Naive thymus-derived CD8-positive, alpha-beta T cell (primary cell): ENCODE data around the gene DGKB. TPM values are rescaled to one million over a fixed set of nuclear protein-coding genes. Genes with fewer than 3 reads are reported as not detected.

Experiments
- ATAC-seq, 2 donors: fragments of 150-1000 bp; cut with Tn5 transposase in 1 of 2; sonication (Bioruptor Pico), chemical (Tn5 transposase) in 1 of 2; 1 replicate in 1 of 2; 2 replicates in 1 of 2; pipeline ENCODE4 v1.10.0; 2021; ENCODE audit warnings: mild to moderate bottlenecking in 2 of 2, moderate library complexity in 2 of 2
- POLR2A ChIA-PET: fragments of 350-600 bp; sonication (Branson Sonifier 250); formaldehyde crosslinking; loops from one replicate; lab custom pipeline; 2021; ENCODE audit warnings: antibody characterized with exemption; lab: Charles Lee
- DNase-seq, 10 donors: peaks; one replicate each; pipeline versions ENCODE4 v3.0.0 to v3.0.0-alpha.2; 2020 to 2022
- H3K27ac Mint-ChIP-seq, 10 donors: one replicate each; pipeline ENCODE4 v1.8.0; 2020 to 2022; ENCODE audit warnings: mild to moderate bottlenecking in 10 of 10, mixed read lengths in 10 of 10, moderate library complexity in 4 of 10, inconsistent platforms in 1 of 10
- H3K27me3 Mint-ChIP-seq, 5 donors: one replicate each; pipeline ENCODE4 v1.8.0; 2021 to 2022; ENCODE audit warnings: mixed read lengths in 5 of 5
- H3K36me3 Mint-ChIP-seq, 3 donors: one replicate each; pipeline ENCODE4 v1.8.0; 2020 to 2022; ENCODE audit warnings: mixed read lengths in 3 of 3, mild to moderate bottlenecking in 2 of 3, inconsistent platforms in 1 of 3
- H3K4me1 Mint-ChIP-seq, 4 donors: one replicate each; pipeline ENCODE4 v1.8.0; 2021 to 2022; ENCODE audit warnings: mixed read lengths in 4 of 4
- H3K4me3 Mint-ChIP-seq, 10 donors: one replicate each; pipeline ENCODE4 v1.8.0; 2020 to 2022; ENCODE audit warnings: mild to moderate bottlenecking in 10 of 10, mixed read lengths in 10 of 10, moderate library complexity in 6 of 10, inconsistent platforms in 1 of 10
- H3K9me3 Mint-ChIP-seq, 9 donors: one replicate each; pipeline ENCODE4 v1.8.0; 2020 to 2022; ENCODE audit warnings: mixed read lengths in 9 of 9, mild to moderate bottlenecking in 3 of 9, inconsistent platforms in 1 of 9, moderate library complexity in 1 of 9
- polyA plus RNA-seq, 3 donors: library from polyadenylated mRNA; unstranded; fragments of 300-500 nt; fragmentation: Illumina TruSeq; gene quantifications; one replicate each; pipeline ENCODE4 v1.2.3, GENCODE V29; 2021
- total RNA-seq, 8 experiments: library from RNA in 2 of 8; stranded (reverse) in 2 of 8; gene quantifications; one replicate each; pipeline ENCODE4 v1.2.3 and lab custom pipeline; 2021 to 2026

The DGKB gene
- total and polyA plus RNA-seq, 5 experiments from 2014 or later = not detected

GRCh38 chr7:14233868-14234369 is 668.6 kb downstream of the DGKB start:
- H3K9me3 Mint-ChIP-seq = peaks cover 0 to 2% (median 0%) of the 10 kb centered on the region in 9 donors
- no peaks in the 10 kb centered on the region for H3K4me1 Mint-ChIP-seq
- ATAC-seq = no peak
- no peak overlapping the region for H3K4me3 Mint-ChIP-seq
- no peaks in the 10 kb centered on the region for H3K36me3 Mint-ChIP-seq
- no peaks in the 10 kb centered on the region for H3K27me3 Mint-ChIP-seq
- POLR2A ChIA-PET = no interaction called here
- DNase-seq = no peak
- peak overlapping the region in 1 of 10 donors; percentile 3 for H3K27ac Mint-ChIP-seq

DNA sequence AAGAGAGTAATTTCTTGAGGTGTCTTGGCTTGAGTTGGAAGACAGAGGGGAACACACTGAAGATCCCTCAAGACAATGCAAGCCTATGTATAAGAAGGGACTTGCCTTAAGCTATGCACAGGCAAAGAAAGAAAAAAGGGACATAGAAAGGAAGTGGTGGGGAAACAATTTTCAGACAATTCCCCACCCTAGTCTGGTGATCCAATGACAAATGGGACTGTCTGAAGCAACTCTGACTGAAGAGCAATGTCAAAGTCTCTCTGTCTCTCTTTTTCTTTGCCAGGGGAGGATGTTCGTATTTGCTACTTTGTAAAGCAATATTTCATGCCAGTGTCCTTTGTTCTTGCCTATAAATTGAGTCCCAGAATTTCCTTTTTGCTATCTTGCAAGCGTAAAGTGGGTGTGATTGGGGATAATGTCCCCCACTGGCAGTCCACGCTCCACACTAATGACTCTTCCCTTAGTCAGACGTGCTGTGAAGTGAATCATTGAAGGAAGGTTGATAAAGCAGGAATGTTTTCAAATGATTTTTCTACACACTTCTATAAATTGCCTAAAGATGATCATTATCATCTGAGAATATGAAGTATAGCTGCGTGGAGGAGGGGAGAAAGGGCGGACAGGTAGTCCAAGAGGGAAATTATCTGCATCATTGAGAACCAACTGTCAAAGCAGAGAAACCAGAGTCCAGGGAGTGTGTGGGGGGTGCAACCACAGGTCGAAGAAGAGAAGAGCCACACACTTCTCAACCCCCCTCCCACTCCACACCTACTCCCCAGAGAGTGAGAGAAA is 669.3 kb downstream of the DGKB start:
- peaks cover 0 to 2% (median 0%) of the 10 kb centered on the region in 9 donors for H3K9me3 Mint-ChIP-seq

GRCh38 chr7:14229047-14229446 is 673.5 kb downstream of the DGKB start:
- Mint-ChIP-seq H3K4me3 (no peak overlapping the region), H3K27me3 (no peaks in the 10 kb centered on the region), H3K27ac (no peak overlapping the region), H3K4me1 (no peaks in the 10 kb centered on the region), H3K36me3 (no peaks in the 10 kb centered on the region), H3K9me3 (peaks cover 0 to 2% (median 0%) of the 10 kb centered on the region in 9 donors)
- no peak for DNase-seq
- POLR2A ChIA-PET = no interaction called here
- no peak for ATAC-seq

More for the DNA sequence above, 669.3 kb downstream of the DGKB start:
- POLR2A ChIA-PET = no interaction called here
- Mint-ChIP-seq H3K4me1 (no peaks in the 10 kb centered on the region), H3K27me3 (no peaks in the 10 kb centered on the region), H3K4me3 (no peak overlapping the region), H3K36me3 (no peaks in the 10 kb centered on the region), H3K27ac (no peak overlapping the region)
- DNase-seq (no peak), ATAC-seq (no peak)

DNA sequence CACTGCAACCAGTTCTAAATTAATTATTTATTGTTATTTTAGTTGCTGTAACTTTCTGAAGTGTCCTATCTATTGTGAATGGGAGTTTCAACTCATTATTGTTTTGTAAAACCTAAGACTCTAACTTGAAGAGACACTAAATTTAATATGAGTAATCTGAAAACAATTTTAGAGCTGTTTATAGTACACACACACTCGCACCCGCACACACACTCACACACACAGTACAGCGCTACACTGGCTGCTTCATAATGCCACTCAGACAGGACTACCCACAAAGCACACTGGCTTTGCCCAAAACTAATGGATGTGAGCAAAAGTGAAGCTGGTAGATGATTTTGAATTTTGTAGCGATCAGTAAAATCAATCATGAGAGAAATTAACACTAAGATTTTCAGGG is 674.2 kb downstream of the DGKB start:
- POLR2A ChIA-PET = no interaction called here
- DNase-seq = no peak
- ATAC-seq = no peak
- Mint-ChIP-seq H3K27ac (no peak overlapping the region), H3K27me3 (no peaks in the 10 kb centered on the region), H3K9me3 (peaks cover 0 to 2% (median 0%) of the 10 kb centered on the region in 9 donors), H3K36me3 (no peaks in the 10 kb centered on the region), H3K4me3 (no peak overlapping the region), H3K4me1 (no peaks in the 10 kb centered on the region)

GRCh38 chr7:14226126-14226525 is 676.4 kb downstream of the DGKB start:
- Mint-ChIP-seq H3K27ac (no peak overlapping the region), H3K4me3 (no peak overlapping the region), H3K9me3 (peaks cover 0 to 5% (median 0%) of the 10 kb centered on the region in 9 donors), H3K4me1 (no peaks in the 10 kb centered on the region), H3K27me3 (no peaks in the 10 kb centered on the region), H3K36me3 (no peaks in the 10 kb centered on the region)
- no peak for ATAC-seq
- POLR2A ChIA-PET = no interaction called here
- no peak for DNase-seq

- H3K9me3 Mint-ChIP-seq = peaks cover 0 to 3% (median 0%) of the 10 kb centered on the region in 9 donors
- H3K36me3 Mint-ChIP-seq = no peaks in the 10 kb centered on the region
- H3K4me1 Mint-ChIP-seq = no peaks in the 10 kb centered on the region
- POLR2A ChIA-PET = no interaction called here
- no peak overlapping the region for H3K27ac Mint-ChIP-seq
- ATAC-seq (no peak), DNase-seq (no peak)
- no peaks in the 10 kb centered on the region for H3K27me3 Mint-ChIP-seq
- H3K4me3 Mint-ChIP-seq = no peak overlapping the region
Observed at GRCh38 chr7:14219125-14219524, 683.4 kb downstream of the DGKB start.

- POLR2A ChIA-PET = no interaction called here
- Mint-ChIP-seq H3K27ac (no peak overlapping the region), H3K9me3 (peaks cover 0 to 9% (median 0%) of the 10 kb centered on the region in 9 donors), H3K4me1 (no peaks in the 10 kb centered on the region), H3K36me3 (no peaks in the 10 kb centered on the region), H3K4me3 (no peak overlapping the region), H3K27me3 (no peaks in the 10 kb centered on the region)
- DNase-seq (no peak), ATAC-seq (no peak)
Observed at GRCh38 chr7:14218338-14218737, 684.2 kb downstream of the DGKB start.

- Mint-ChIP-seq H3K9me3 (peaks cover 0 to 9% (median 5%) of the 10 kb centered on the region in 9 donors), H3K27me3 (no peaks in the 10 kb centered on the region), H3K27ac (no peak overlapping the region), H3K36me3 (no peaks in the 10 kb centered on the region), H3K4me1 (no peaks in the 10 kb centered on the region), H3K4me3 (no peak overlapping the region)
- no peak for ATAC-seq
- POLR2A ChIA-PET = no interaction called here
- no peak for DNase-seq
Observed at GRCh38 chr7:14209896-14210484, 692.6 kb downstream of the DGKB start.

DNA sequence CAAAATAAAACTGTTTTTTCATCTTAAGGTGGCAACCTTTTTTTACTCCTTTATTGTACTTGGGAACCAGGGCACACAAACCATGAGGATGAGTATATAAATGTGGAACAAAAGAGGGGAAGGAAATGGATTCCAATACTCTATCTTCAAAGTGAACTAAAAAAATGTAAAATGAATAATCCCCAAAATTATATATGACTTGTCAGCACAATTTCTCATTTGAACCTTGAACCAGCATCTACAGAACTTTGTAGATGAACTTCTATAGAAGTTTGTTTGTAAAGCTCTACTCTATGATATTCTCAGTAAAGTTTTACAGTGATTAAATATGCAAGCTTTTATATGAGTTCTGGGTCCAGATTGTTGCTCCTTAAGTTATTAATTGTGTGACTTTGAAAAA is 694.8 kb downstream of the DGKB start:
- POLR2A ChIA-PET = no interaction called here
- no peak for ATAC-seq

GRCh38 chr7:14207138-14207537 is 695.4 kb downstream of the DGKB start:
- H3K27me3 Mint-ChIP-seq = no peaks in the 10 kb centered on the region
- ATAC-seq (no peak), DNase-seq (no peak)
- H3K4me3 Mint-ChIP-seq = no peak overlapping the region
- POLR2A ChIA-PET = no interaction called here
- peaks cover 0 to 2% (median 0%) of the 10 kb centered on the region in 9 donors for H3K9me3 Mint-ChIP-seq
- H3K27ac Mint-ChIP-seq = no peak overlapping the region
- H3K4me1 Mint-ChIP-seq = no peaks in the 10 kb centered on the region
- H3K36me3 Mint-ChIP-seq = no peaks in the 10 kb centered on the region

More for the DNA sequence above, 694.8 kb downstream of the DGKB start:
- Mint-ChIP-seq H3K27ac (no peak overlapping the region), H3K4me3 (no peak overlapping the region), H3K36me3 (no peaks in the 10 kb centered on the region), H3K4me1 (no peaks in the 10 kb centered on the region), H3K9me3 (peaks cover 0 to 6% (median 2%) of the 10 kb centered on the region in 9 donors), H3K27me3 (no peaks in the 10 kb centered on the region)
- DNase-seq = no peak

- Mint-ChIP-seq H3K27ac (no peak overlapping the region), H3K4me3 (no peak overlapping the region), H3K36me3 (no peaks in the 10 kb centered on the region), H3K9me3 (peaks cover 0 to 2% (median 0%) of the 10 kb centered on the region in 9 donors), H3K4me1 (no peaks in the 10 kb centered on the region), H3K27me3 (no peaks in the 10 kb centered on the region)
- ATAC-seq (no peak), DNase-seq (no peak)
- POLR2A ChIA-PET = no interaction called here
Observed at GRCh38 chr7:14206121-14206520, 696.4 kb downstream of the DGKB start.

- Mint-ChIP-seq H3K36me3 (no peaks in the 10 kb centered on the region), H3K4me1 (no peaks in the 10 kb centered on the region), H3K27ac (no peak overlapping the region), H3K27me3 (no peaks in the 10 kb centered on the region), H3K4me3 (no peak overlapping the region), H3K9me3 (peaks cover 0 to 20% (median 4%) of the 10 kb centered on the region in 9 donors)
- DNase-seq = no peak
- POLR2A ChIA-PET = no interaction called here
- no peak for ATAC-seq
Observed at GRCh38 chr7:14201353-14201752, 701.2 kb downstream of the DGKB start.

- H3K27me3 Mint-ChIP-seq = no peaks in the 10 kb centered on the region
- H3K36me3 Mint-ChIP-seq = no peaks in the 10 kb centered on the region
- ATAC-seq (no peak), DNase-seq (no peak)
- H3K9me3 Mint-ChIP-seq = peaks cover 0 to 20% (median 4%) of the 10 kb centered on the region in 9 donors
- no peaks in the 10 kb centered on the region for H3K4me1 Mint-ChIP-seq
- POLR2A ChIA-PET = no interaction called here
- H3K4me3 Mint-ChIP-seq = no peak overlapping the region
- H3K27ac Mint-ChIP-seq = no peak overlapping the region
Observed at GRCh38 chr7:14199336-14199735, 703.2 kb downstream of the DGKB start.
